ENCODE data around the gene RFX3.

The RFX3 gene

DNA sequence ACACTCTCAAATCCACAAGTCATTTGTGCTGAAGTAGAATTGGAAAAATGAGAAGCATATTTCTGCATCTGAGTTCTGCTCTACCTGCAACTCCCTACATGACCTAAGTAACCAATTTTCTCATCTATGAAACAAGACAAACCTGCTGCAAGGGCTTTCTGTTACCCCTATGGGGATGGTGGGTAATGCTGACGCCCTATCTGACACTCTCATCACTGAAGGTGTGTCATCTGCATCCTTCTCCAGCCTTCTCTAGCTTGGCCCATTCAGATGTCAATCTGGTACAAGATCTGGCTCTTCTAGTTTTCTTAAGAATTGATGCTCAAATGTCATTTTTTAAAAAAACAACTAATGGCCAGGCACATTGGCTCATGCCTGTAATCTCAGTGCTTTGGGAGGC, 73.8 kb downstream of the RFX3 start:
- Histone ChIP-seq H3K79me2 (ENCODE audit: low read length) (no peaks in the 10 kb centered on the region), H3K27ac (ENCODE audit: low read length) (no peak overlapping the region), H3K9me3 (replicated peaks; ENCODE audit: insufficient read depth, low read length) (no peaks in the 10 kb centered on the region), H3K36me3 (replicated peaks; ENCODE audit: insufficient read depth, low read length) (no peaks in the 10 kb centered on the region; the same call in 1 of the 2 replicates), H3K27me3 (replicated peaks; ENCODE audit: insufficient read depth, low read length) (no peaks in the 10 kb centered on the region), H3F3A (ENCODE audit: insufficient read depth, low read length) (no peaks in the 10 kb centered on the region), H3K9me2 (replicated peaks; ENCODE audit: insufficient read depth, low read length) (no peaks in the 10 kb centered on the region), H3K4me2 (ENCODE audit: low read depth, low read length) (no peak overlapping the region), H3K9ac (ENCODE audit: low read length) (no peak overlapping the region), H2AFZ (ENCODE audit: low read length) (no peak overlapping the region), H4K20me1 (ENCODE audit: insufficient read depth, low read length) (no peaks in the 10 kb centered on the region), H3K4me3 (ENCODE audit: low read length) (no peak overlapping the region), H3K4me1 (ENCODE audit: low read length) (no peaks in the 10 kb centered on the region)
- TF ChIP-seq, protein P1, sequence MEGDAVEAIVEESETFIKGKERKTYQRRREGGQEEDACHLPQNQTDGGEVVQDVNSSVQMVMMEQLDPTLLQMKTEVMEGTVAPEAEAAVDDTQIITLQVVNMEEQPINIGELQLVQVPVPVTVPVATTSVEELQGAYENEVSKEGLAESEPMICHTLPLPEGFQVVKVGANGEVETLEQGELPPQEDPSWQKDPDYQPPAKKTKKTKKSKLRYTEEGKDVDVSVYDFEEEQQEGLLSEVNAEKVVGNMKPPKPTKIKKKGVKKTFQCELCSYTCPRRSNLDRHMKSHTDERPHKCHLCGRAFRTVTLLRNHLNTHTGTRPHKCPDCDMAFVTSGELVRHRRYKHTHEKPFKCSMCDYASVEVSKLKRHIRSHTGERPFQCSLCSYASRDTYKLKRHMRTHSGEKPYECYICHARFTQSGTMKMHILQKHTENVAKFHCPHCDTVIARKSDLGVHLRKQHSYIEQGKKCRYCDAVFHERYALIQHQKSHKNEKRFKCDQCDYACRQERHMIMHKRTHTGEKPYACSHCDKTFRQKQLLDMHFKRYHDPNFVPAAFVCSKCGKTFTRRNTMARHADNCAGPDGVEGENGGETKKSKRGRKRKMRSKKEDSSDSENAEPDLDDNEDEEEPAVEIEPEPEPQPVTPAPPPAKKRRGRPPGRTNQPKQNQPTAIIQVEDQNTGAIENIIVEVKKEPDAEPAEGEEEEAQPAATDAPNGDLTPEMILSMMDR (IDR thresholded peaks at IDR 0.05; ENCODE audit: low read length), result no peak
- TF ChIP-seq EZH2 (optimal IDR thresholded peaks at IDR 0.05; ENCODE audit: low read depth, low read length), result no peak
- TF ChIP-seq EZH2phosphoT487 (IDR thresholded peaks at IDR 0.05; ENCODE audit: low read length), result no peak
- no peak for DNase-seq

- no peak overlapping the region for H3K27ac ChIP-seq (ENCODE audit: low read length)
- no peaks in the 10 kb centered on the region; the same call in 1 of the 2 replicates for H3K36me3 ChIP-seq (replicated peaks; ENCODE audit: insufficient read depth, low read length)
- TF ChIP-seq, protein P1 (IDR thresholded peaks at IDR 0.05; ENCODE audit: low read length), result no peak
- TF ChIP-seq EZH2phosphoT487 (IDR thresholded peaks at IDR 0.05; ENCODE audit: low read length), result no peak
- TF ChIP-seq EZH2 (optimal IDR thresholded peaks at IDR 0.05; ENCODE audit: low read depth, low read length), result no peak
- no peaks in the 10 kb centered on the region for H3K9me3 ChIP-seq (replicated peaks; ENCODE audit: insufficient read depth, low read length)
- no peak for DNase-seq
- no peak overlapping the region for H3K4me2 ChIP-seq (ENCODE audit: low read depth, low read length)
- no peaks in the 10 kb centered on the region for H3K9me2 ChIP-seq (replicated peaks; ENCODE audit: insufficient read depth, low read length)
- no peaks in the 10 kb centered on the region for H3K27me3 ChIP-seq (replicated peaks; ENCODE audit: insufficient read depth, low read length)
- H3K4me1 ChIP-seq (ENCODE audit: low read length), result no peaks in the 10 kb centered on the region
- no peaks in the 10 kb centered on the region for H3K79me2 ChIP-seq (ENCODE audit: low read length)
- H3K4me3 ChIP-seq (ENCODE audit: low read length), result no peak overlapping the region
- H3F3A ChIP-seq (ENCODE audit: insufficient read depth, low read length), result no peaks in the 10 kb centered on the region
- no peaks in the 10 kb centered on the region for H4K20me1 ChIP-seq (ENCODE audit: insufficient read depth, low read length)
- H2AFZ ChIP-seq (ENCODE audit: low read length), result no peak overlapping the region
- no peak overlapping the region for H3K9ac ChIP-seq (ENCODE audit: low read length)
Observed at GRCh38 chr9:3447788-3448187, 78.0 kb downstream of the RFX3 start.

DNA sequence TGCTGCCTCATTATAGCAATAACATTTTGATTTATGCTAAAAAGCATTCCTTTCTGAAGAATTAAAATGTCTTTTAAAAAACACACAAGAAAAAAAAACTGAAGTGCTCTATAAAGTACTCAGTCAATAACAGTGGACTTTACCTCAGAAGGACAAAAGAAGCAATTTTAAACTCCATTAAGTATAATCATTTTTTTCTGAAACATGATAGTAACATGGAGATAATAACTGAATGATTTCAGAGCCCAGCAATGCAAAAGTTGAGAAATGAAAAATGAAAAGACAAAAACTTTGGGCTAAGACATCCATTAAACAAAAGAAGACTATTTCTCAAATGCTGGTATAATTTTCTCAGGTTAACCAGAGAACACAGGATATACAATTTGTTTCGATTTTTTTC, 78.7 kb downstream of the RFX3 start:
- H3F3A ChIP-seq (ENCODE audit: insufficient read depth, low read length), result no peaks in the 10 kb centered on the region
- no peaks in the 10 kb centered on the region for H3K9me3 ChIP-seq (replicated peaks; ENCODE audit: insufficient read depth, low read length)
- no peaks in the 10 kb centered on the region for H4K20me1 ChIP-seq (ENCODE audit: insufficient read depth, low read length)
- no peak overlapping the region for H3K4me3 ChIP-seq (ENCODE audit: low read length)
- H2AFZ ChIP-seq (ENCODE audit: low read length), result no peak overlapping the region
- DNase-seq, result no peak
- H3K4me2 ChIP-seq (ENCODE audit: low read depth, low read length), result no peak overlapping the region
- H3K9me2 ChIP-seq (replicated peaks; ENCODE audit: insufficient read depth, low read length), result no peaks in the 10 kb centered on the region
- H3K9ac ChIP-seq (ENCODE audit: low read length), result no peak overlapping the region
- no peak overlapping the region for H3K27ac ChIP-seq (ENCODE audit: low read length)
- H3K27me3 ChIP-seq (replicated peaks; ENCODE audit: insufficient read depth, low read length), result no peaks in the 10 kb centered on the region
- H3K4me1 ChIP-seq (ENCODE audit: low read length), result no peaks in the 10 kb centered on the region
- H3K79me2 ChIP-seq (ENCODE audit: low read length), result no peaks in the 10 kb centered on the region
- no peaks in the 10 kb centered on the region; the same call in 1 of the 2 replicates for H3K36me3 ChIP-seq (replicated peaks; ENCODE audit: insufficient read depth, low read length)
- TF ChIP-seq, protein P1 (IDR thresholded peaks at IDR 0.05; ENCODE audit: low read length), result no peak
- TF ChIP-seq EZH2phosphoT487 (IDR thresholded peaks at IDR 0.05; ENCODE audit: low read length), result no peak
- TF ChIP-seq EZH2 (optimal IDR thresholded peaks at IDR 0.05; ENCODE audit: low read depth, low read length), result no peak

All from MM.1S (cell line).